Renal cortex interstitium (tissue), 11 donors: ENCODE results near the gene ARF4. TPM values are rescaled to one million over a fixed set of nuclear protein-coding genes. Genes with fewer than 3 reads are reported as not detected.
A peak's percentile ranks its signal among the peaks of the same experiment; 100 is the strongest.

ENCODE experiments used
- DNase-seq, 11 donors: peaks; one replicate each; pipeline ENCODE4 v3.0.0-alpha.2; 2013; ENCODE audit warnings: low read depth in 9 of 11, low spot score in 4 of 11; ENCODE audit errors: extremely low read depth in 1 of 11
- polyA plus RNA-seq, 3 donors: library from polyadenylated mRNA; unstranded; fragments of 120-200 nt; gene quantifications; one replicate each; pipeline ENCODE4 v1.2.1, GENCODE V29; 2013; ENCODE audit not compliant: insufficient read length in 3 of 3

Gene ARF4
- polyA plus RNA-seq, 3 donors = 218 to 259 (median 230) TPM

- DNase-seq = peak; percentile 67 to 91 (median 82)
Measured at GRCh38 chr3:57544181-57545125, 52.7 kb downstream of the ARF4 start, which contains the start of gene DNAH12. TSS of gene DNAH12 (minus strand) at chr3:57544344. CDS start at chr3:57542870, 1,474 bp downstream.

GRCh38 chr3:57538465-57538864 lies 58.7 kb downstream of the ARF4 start:
- no peak for DNase-seq

GRCh38 chr3:57530071-57530608 lies 67.0 kb downstream of the ARF4 start:
- DNase-seq = no peak

Other genes with a start within 250 kb of the ARF4 start
- 1 to 10 TPM; 1.1 to 1.7 (median 1.3) TPM for gene DNAH12, start 53.0 kb downstream of the ARF4 start, polyA plus RNA-seq
- gene PDE12, start 41.1 kb downstream of the ARF4 start, polyA plus RNA-seq = 10 to 100 TPM; 12.4 to 13.2 (median 12.5) TPM
- gene DENND6A, start 95.7 kb upstream of the ARF4 start, polyA plus RNA-seq = 10 to 100 TPM; 30.0 to 35.6 (median 30.2) TPM
- gene SLMAP, start 159.0 kb upstream of the ARF4 start, polyA plus RNA-seq = 10 to 100 TPM; 47.2 to 52.9 (median 48.8) TPM